Fibroblast of upper back skin (primary cell): ENCODE data around the gene SERTAD2.

ENCODE experiments used
- DNase-seq: peaks from one replicate; pipeline ENCODE4 v3.0.0-alpha.2; 2013

The SERTAD2 gene

GRCh38 chr2:64607381-64608304, 46.1 kb downstream of the SERTAD2 start:
- DNase-seq = no peak

- DNase-seq = peak; percentile 74
Observed at GRCh38 chr2:64606479-64607363, 47.0 kb downstream of the SERTAD2 start.

GRCh38 chr2:64605991-64606478, 47.7 kb downstream of the SERTAD2 start:
- no peak for DNase-seq

- DNase-seq = peak; percentile 92
Observed at GRCh38 chr2:64605026-64605471, 48.7 kb downstream of the SERTAD2 start.

GRCh38 chr2:64604155-64604554, 49.6 kb downstream of the SERTAD2 start:
- no peak for DNase-seq

GRCh38 chr2:64602436-64602835, 51.3 kb downstream of the SERTAD2 start:
- no peak for DNase-seq

GRCh38 chr2:64601785-64602391, 51.8 kb downstream of the SERTAD2 start:
- no peak for DNase-seq

GRCh38 chr2:64601034-64601754, 52.5 kb downstream of the SERTAD2 start:
- no peak for DNase-seq

GRCh38 chr2:64599469-64599868, 54.2 kb downstream of the SERTAD2 start:
- DNase-seq = no peak

- no peak for DNase-seq
Observed at GRCh38 chr2:64598226-64598625, 55.5 kb downstream of the SERTAD2 start.

- peak; percentile 64 for DNase-seq
Observed at GRCh38 chr2:64595397-64596176, 58.1 kb downstream of the SERTAD2 start.

- DNase-seq = peak; percentile 79
Observed at GRCh38 chr2:64594226-64594989, 59.3 kb downstream of the SERTAD2 start.

- peak; percentile 43 for DNase-seq
Observed at GRCh38 chr2:64593035-64593655, 60.6 kb downstream of the SERTAD2 start.

- DNase-seq = no peak
Observed at GRCh38 chr2:64591188-64591587, 62.5 kb downstream of the SERTAD2 start.

GRCh38 chr2:64587561-64587960, 66.2 kb downstream of the SERTAD2 start:
- DNase-seq = no peak

GRCh38 chr2:64586883-64587481, 66.7 kb downstream of the SERTAD2 start:
- DNase-seq = peak; percentile 65

GRCh38 chr2:64586054-64586453, 67.7 kb downstream of the SERTAD2 start:
- DNase-seq = no peak

- no peak for DNase-seq
Observed at GRCh38 chr2:64582774-64583340, 70.9 kb downstream of the SERTAD2 start.
